A673 (cell line): Measurements from ENCODE around the gene SPEG.

Experiments
- EZH2 ChIP-seq: fragments of 200-600 bp; sonication (generic); IDR thresholded peaks from 2 replicates; pipeline ENCODE4 v1.6.1; 2017; ENCODE audit warnings: borderline replicate concordance, low read depth, mild to moderate bottlenecking, mixed read lengths, antibody characterized with exemption, low read length; ENCODE audit not compliant: poor library complexity, severe bottlenecking
- TF ChIP-seq, protein P1 (sequence below): fragments of 300-800, 200-600 bp; sonication (generic); conservative IDR thresholded peaks from 2 replicates; pipeline ENCODE4 v1.5.1; 2017; ENCODE audit warnings: low read depth, mild to moderate bottlenecking, antibody characterized with exemption, low read length, moderate library complexity, mixed read lengths

DNA sequence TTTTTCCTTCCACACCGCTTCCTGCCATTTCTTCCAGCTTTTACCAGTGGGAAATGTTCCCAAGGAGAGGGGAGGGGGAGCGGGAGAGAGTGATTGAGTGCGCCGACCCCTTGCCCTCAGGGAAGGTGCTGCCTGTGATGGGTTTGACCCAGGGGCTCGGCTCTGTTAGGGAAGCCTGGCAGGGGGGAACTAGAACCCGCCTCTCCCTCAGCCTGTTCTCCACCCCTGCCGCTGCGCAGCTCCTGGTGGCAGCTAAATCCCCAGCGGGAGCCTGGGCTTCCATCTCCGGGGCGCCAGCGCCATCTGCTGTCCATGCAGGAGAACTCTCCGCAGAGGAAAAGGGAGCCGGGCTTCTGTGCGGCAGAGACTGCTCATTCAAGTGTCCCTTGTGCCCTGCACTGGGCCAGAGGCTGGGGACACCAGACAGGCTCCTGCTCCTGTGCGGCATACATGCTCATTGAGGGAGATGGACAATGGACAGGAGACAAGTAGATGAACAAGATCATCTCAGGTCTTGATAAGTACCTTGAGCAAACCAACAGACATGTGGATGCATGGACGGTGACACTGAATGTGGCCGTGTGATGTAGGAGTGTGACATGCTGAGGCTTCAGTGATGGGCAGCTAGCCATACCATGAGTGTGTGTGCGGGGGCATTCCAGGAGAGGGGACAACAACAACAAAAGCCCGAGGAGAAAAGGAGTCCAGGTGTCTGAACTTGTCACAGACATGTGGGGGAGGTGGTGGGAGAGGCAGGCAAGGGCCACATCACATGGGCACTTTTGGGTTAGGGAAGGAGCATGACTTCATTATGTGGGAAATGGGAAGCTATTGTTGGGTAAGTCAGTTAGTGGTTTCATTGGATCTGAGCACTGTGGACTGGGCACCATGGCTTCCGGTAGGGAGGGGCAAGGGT lies 95.7 kb downstream of the SPEG start:
- no peak for TF ChIP-seq EZH2
- TF ChIP-seq, protein P1, sequence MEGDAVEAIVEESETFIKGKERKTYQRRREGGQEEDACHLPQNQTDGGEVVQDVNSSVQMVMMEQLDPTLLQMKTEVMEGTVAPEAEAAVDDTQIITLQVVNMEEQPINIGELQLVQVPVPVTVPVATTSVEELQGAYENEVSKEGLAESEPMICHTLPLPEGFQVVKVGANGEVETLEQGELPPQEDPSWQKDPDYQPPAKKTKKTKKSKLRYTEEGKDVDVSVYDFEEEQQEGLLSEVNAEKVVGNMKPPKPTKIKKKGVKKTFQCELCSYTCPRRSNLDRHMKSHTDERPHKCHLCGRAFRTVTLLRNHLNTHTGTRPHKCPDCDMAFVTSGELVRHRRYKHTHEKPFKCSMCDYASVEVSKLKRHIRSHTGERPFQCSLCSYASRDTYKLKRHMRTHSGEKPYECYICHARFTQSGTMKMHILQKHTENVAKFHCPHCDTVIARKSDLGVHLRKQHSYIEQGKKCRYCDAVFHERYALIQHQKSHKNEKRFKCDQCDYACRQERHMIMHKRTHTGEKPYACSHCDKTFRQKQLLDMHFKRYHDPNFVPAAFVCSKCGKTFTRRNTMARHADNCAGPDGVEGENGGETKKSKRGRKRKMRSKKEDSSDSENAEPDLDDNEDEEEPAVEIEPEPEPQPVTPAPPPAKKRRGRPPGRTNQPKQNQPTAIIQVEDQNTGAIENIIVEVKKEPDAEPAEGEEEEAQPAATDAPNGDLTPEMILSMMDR = peak; percentile 95
